Lower lobe of right lung (tissue), 2 donors: Measurements from ENCODE around the gene PPIL4. TPM values are rescaled to one million over a fixed set of nuclear protein-coding genes. Genes with fewer than 3 reads are reported as not detected.

Experiments used
- ATAC-seq, 2 donors: fragments of 200-7000 bp; cut with Tn5 transposase; one replicate each; pipeline ENCODE4 v1.9.1; 2020 to 2022; ENCODE audit warnings: mild to moderate bottlenecking in 2 of 2, moderate library complexity in 2 of 2
- DNase-seq: peaks from one replicate; pipeline ENCODE4 v3.0.0-alpha.2; 2020
- H3K27ac ChIP-seq: fragments of 200-600 bp; one replicate; pipeline ENCODE4 v1.8.0; 2022
- H3K27me3 ChIP-seq: fragments of 200-600 bp; one replicate; pipeline ENCODE4 v1.8.0; 2022; ENCODE audit warnings: low read depth
- H3K36me3 ChIP-seq: fragments of 200-600 bp; one replicate; pipeline ENCODE4 v1.8.0; 2022; ENCODE audit warnings: mild to moderate bottlenecking
- H3K4me1 ChIP-seq: fragments of 200-600 bp; one replicate; pipeline ENCODE4 v1.8.0; 2022
- H3K4me3 ChIP-seq: fragments of 200-600 bp; one replicate; pipeline ENCODE4 v1.8.0; 2022; ENCODE audit warnings: mild to moderate bottlenecking
- H3K9me3 ChIP-seq: fragments of 200-600 bp; one replicate; pipeline ENCODE4 v1.8.0; 2022
- intact Hi-C: fragments of 100-400 bp; cut with DNase I; formaldehyde crosslinking; loops from one replicate; pipeline ENCODE4 v1.11.0; 2022
- total RNA-seq: library from RNA; stranded (reverse); fragmentation: NEBNext Ultra II Directional; extraction: Animal tissue kit (Norgen Biotek cat#: 25700); gene quantifications from one replicate; pipeline ENCODE4 v1.2.1, GENCODE V29; 2021
- TF ChIP-seq, protein P1 (sequence below): fragments of 200-600 bp; IDR thresholded peaks from one replicate; pipeline ENCODE4 v1.8.0; 2022; ENCODE audit warnings: antibody characterized with exemption, mild to moderate bottlenecking
- donor health status: DM: no; HTN: yes; CAD: no; lungs with severe emphysema.

The PPIL4 gene
- total RNA-seq, 1 donor from 2014 or later, result 28.9 TPM

DNA sequence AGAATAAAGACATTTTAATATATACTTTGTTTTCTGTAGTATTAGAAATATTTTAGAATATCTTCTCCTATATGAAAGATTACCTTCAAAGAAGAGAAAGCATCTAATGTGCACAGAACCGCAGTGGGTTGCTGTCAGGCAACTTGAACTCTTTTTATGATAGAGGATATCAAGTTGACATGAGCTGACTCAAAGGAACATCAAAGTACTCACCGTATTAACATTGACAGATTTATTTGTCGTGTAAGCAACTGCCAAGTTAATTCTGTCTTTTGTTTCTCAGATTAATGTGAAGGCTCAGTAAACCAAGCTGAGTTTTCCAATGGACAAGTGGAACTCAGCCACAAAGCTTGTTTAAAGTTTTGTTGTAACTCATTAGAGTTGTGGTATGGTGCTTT, 18.1 kb upstream of the PPIL4 start:
- Histone ChIP-seq H3K4me1 (peaks cover 20% of the 10 kb centered on the region), H3K36me3 (no peaks in the 10 kb centered on the region), H3K27ac (no peak overlapping the region), H3K4me3 (no peak overlapping the region), H3K9me3 (no peaks in the 10 kb centered on the region), H3K27me3 (no peaks in the 10 kb centered on the region)
- ATAC-seq (no peak), DNase-seq (no peak)
- intact Hi-C loops, result no loop called here
- TF ChIP-seq, protein P1, sequence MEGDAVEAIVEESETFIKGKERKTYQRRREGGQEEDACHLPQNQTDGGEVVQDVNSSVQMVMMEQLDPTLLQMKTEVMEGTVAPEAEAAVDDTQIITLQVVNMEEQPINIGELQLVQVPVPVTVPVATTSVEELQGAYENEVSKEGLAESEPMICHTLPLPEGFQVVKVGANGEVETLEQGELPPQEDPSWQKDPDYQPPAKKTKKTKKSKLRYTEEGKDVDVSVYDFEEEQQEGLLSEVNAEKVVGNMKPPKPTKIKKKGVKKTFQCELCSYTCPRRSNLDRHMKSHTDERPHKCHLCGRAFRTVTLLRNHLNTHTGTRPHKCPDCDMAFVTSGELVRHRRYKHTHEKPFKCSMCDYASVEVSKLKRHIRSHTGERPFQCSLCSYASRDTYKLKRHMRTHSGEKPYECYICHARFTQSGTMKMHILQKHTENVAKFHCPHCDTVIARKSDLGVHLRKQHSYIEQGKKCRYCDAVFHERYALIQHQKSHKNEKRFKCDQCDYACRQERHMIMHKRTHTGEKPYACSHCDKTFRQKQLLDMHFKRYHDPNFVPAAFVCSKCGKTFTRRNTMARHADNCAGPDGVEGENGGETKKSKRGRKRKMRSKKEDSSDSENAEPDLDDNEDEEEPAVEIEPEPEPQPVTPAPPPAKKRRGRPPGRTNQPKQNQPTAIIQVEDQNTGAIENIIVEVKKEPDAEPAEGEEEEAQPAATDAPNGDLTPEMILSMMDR, result no peak

DNA sequence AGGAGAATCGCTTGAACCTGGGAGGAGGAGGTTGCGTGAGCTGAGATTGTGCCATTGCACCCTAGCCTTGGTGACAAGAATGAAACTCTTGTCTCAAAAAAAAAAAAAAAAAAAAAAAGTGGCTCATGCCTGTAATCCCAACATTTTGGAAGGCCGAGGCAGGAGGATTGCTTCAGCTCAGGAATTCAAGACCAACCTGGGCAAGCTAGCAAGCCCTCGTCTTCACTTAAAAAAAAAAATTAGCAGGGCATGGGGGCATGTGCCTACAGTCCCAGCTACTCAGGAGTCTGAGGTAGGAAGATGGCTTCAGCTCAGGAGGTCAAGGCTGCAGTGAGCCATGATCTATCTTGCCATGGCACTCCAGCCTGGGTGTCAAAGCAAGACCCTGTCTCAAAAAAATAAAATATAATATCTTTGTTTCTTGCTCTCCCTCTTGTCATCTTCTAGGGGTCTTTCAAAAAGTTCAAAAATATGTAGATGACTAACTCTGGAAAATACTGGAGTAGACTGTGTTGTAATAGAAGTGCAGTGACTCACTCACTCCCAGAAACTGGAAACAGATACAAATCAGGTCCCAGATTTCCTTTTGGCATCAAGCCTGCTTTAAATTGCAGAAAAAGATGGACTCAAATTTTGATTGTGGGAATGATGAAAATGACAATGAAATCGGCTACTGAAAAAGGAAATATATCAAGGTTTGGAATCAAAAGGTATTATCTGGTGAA, 17.5 kb upstream of the PPIL4 start:
- TF ChIP-seq, protein P1, result no peak
- no peak for DNase-seq
- Histone ChIP-seq H3K36me3 (no peaks in the 10 kb centered on the region), H3K27ac (no peak overlapping the region), H3K9me3 (no peaks in the 10 kb centered on the region), H3K27me3 (peaks cover 3% of the 10 kb centered on the region), H3K4me1 (peaks cover 20% of the 10 kb centered on the region), H3K4me3 (no peak overlapping the region)
- no peak for ATAC-seq
- intact Hi-C loops, result no loop called here

DNA sequence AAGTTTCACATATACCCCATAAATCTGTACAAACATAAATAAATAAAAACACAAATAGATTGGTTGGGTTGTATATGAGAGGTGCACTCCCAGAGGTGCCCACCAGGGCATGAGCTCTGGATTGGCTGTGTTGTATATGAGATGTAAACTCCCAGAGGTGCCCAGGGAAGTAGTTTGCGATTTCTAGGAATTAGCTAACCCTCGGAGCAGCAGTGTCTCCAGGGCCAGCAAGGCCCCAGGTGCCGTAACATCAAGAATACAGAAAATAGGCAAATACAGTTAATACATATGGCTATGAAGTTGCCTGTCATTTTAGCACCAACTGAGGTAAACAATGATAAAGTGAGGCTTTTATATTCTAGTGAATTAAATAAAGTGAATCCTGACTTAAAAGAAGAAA, 14.9 kb upstream of the PPIL4 start:
- Histone ChIP-seq H3K36me3 (no peaks in the 10 kb centered on the region), H3K4me1 (peaks cover 11% of the 10 kb centered on the region), H3K4me3 (no peak overlapping the region), H3K9me3 (no peaks in the 10 kb centered on the region), H3K27ac (no peak overlapping the region), H3K27me3 (peaks cover 4% of the 10 kb centered on the region)
- intact Hi-C loops, result no loop called here
- ATAC-seq, result peak in 1 of 2 donors; percentile 22
- no peak for DNase-seq
- TF ChIP-seq, protein P1, result peak; percentile 31

DNA sequence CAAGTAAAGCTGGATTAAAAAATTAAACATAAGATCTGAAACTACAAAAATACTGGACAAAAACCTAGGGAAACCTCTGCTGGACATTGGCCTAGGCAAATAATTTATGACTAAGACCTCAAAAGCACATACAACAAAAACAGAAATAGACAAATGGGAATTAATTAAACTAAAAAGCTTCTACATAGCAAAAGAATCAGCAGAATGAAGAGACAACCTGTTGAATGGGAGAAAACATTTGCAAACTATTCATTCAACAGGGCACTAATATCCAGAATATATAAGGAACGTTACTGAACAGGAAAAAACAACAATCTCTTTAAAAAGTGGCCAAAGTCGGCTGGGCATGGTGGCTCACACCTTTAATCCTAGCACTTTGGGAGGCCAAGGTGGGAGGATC, 13.5 kb upstream of the PPIL4 start:
- Histone ChIP-seq H3K9me3 (no peaks in the 10 kb centered on the region), H3K4me3 (no peak overlapping the region), H3K27me3 (peaks cover 4% of the 10 kb centered on the region), H3K4me1 (peaks cover under 1% of the 10 kb centered on the region), H3K36me3 (no peaks in the 10 kb centered on the region), H3K27ac (no peak overlapping the region)
- intact Hi-C loops, result no loop called here
- no peak for ATAC-seq
- no peak for DNase-seq
- TF ChIP-seq, protein P1, result no peak

DNA sequence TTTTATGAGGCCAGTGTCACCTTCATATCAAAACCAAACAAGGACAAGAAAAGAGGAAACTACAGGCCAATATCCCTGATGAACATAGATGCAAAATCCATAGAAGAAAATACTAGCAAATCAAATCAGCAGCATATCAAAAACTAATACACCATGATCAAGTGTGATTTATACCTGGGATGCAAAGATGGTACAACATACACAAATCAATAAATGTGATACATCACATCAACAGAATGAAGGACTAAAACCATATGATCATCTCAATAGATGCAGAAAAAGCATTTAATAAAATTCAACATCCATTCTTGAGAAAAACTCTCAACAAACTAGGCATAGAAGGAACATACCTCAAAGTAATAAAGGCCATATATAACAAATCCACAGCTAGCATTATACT, 12.2 kb upstream of the PPIL4 start:
- TF ChIP-seq, protein P1, result no peak
- DNase-seq (no peak), ATAC-seq (no peak)
- Histone ChIP-seq H3K27me3 (peaks cover 4% of the 10 kb centered on the region), H3K4me3 (no peak overlapping the region), H3K27ac (no peak overlapping the region), H3K36me3 (no peaks in the 10 kb centered on the region), H3K9me3 (no peaks in the 10 kb centered on the region), H3K4me1 (no peaks in the 10 kb centered on the region)
- intact Hi-C loops, result no loop called here
